GM18858 (cell line): Measurements from ENCODE around the gene SIGLEC10.
"Not testable (repeated sequence)": the region's sequence is repeated elsewhere in the genome, so short reads cannot be mapped to it uniquely, and the experiment has no call there.

Source experiments
- ATAC-seq: cut with Tn5 transposase; IDR thresholded peaks from one replicate; pipeline ENCODE4 v1.9.1; 2021; ENCODE audit not compliant: unreplicated experiment

SIGLEC10 gene

DNA sequence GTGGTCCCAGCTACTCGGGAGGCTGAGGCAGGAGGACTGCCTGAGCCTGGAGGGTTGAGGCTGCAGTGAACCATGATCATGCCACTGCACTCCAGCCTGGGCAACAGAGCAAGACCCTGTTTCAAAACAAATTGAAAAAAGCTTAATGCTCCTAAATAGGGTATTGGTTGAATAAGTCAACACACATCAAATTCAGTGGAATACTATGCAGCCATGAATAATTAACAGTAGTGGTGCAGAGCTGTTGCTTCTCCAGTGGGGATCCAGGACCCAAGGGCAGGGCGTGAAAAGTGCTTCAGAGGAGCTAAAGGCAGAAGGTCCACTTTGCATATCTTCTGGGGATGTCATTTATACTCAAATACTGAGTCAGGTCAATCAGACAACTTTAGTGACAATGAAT lies 22.6 kb upstream of the SIGLEC10 start:
- ATAC-seq = no peak

DNA sequence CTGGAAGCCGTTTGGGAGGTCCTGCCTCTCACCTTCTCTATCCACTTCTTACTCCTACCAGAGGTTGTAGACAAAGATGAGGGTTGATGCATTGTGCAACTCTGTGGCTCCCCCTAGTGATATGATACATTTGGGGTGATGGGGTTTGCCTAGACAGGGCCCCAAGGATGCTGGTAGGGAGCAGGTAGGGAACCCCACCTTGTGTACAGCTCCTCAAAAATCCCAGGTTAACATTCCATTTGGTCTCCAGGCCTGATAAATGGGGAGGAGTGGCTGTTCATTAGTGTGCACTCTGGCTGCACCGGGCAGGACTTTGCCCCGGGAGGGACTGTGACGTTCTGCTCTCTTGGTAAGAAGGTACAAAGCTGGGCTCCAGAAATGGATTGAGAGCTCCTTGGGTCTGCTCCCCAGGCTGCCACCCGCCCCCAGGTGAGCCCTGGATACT lies 21.6 kb upstream of the SIGLEC10 start:
- no peak for ATAC-seq

DNA sequence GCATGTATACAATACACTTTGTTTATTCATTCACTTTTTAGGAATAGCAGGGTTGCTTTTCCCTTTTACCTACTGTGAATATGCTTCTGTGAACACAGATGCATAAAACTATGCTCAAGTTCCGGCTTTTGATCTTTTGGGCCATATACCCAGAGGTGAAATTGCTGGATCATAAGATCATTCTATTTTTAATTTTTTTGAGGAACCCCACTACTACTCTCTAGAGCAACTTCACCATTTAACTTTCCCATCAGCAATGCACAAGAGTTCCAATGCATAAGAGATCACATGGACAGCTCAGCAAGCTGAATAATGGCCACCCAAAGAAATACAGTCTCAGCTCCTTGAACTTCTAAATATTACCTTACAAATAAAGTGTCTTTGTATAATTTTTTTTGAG lies 17.0 kb upstream of the SIGLEC10 start:
- ATAC-seq = no peak

DNA sequence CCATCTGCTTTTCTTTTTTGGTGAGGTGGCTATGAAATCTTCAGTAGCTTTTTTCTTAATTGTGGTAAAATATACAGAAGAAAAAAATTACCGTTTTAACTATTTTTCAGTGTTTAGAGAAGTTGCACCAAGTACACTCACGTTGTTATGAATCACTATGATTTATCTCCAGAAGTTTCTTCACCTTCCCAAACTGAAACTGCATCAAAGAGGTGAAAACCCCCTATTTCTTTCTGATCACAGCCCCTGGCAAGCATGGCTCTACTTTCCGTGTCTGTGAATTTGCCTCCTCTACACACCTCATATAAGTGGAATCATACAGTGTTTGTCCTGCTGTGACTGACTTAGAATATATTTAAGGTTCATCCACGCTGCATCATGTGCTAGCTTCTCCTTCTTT lies 15.6 kb upstream of the SIGLEC10 start:
- no peak for ATAC-seq

DNA sequence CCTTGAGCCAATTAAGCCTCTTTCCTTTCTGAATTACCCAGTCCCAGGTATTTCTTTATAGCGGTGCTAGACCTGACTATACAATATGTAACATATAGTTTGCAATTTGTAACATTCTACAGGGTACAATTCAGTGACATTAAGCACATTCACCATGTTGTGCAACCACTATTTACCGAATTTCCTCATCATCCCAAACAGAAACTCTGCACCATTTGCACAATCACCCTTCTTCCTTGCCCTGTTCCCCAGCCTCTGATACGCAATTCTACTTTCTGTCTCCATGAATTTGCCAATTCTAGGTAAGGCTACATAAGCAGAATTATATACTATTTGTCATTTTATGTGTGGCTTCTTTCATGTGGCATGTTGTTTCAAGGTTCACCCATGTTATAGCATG lies 13.7 kb upstream of the SIGLEC10 start:
- ATAC-seq = no peak

DNA sequence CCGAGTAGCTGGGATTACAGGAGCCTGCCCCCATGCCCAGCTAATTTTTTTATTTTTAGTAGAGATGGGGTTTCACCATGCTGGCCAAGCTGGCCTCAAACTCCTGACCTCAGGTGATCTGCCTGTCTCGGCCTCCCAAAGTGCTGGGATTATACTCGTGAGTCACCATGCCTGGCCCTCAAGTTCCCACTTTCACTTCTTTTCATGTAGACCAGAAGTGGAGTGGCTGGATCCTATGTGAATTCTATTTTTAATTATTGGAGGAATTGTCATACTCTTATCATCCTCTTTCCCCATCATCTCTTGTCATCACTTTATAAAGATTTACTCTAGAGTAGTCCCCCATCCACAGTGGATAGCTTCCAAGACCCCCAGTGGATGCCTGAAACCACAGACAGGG lies 12.8 kb upstream of the SIGLEC10 start:
- ATAC-seq = no peak

DNA sequence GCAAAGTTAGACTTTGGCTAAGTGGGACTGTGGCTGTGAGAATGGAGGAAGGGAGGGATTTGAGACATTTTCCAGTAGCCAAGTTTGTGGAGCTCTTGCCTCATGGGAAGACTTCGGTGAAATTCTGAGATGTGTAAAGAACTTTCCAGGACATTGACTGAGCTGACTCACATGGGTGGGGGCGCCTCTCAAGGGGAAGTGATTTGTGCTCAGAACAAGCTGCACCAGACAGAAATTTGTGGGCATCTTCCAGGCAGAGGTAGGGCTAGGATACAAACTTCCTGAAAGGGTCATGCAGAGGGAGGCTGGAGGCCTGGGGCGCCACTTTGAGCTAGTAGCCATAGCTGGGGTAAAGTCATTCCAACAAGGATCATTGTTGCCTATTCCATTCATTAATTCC lies 9.8 kb upstream of the SIGLEC10 start:
- ATAC-seq = no peak

DNA sequence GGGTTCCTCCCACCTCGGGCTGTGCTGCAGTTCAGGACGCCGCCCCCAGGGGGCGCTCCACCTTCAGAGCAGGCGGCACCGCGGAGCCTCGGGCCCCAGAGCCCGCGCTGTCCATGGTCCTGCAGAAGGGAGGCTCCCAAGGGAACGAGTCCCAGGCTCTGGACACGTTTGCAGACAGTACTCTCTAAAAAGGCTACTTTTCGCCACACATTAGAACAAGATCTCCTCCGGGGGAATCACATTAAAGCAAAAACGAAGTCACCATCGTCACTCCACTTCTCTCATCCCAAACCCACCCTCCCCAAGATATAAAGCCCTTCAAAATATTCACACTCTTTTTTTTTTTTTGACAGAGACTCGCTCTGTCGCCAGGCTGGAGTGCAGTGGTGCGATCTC lies 4.6 kb upstream of the SIGLEC10 start:
- ATAC-seq = no peak

DNA sequence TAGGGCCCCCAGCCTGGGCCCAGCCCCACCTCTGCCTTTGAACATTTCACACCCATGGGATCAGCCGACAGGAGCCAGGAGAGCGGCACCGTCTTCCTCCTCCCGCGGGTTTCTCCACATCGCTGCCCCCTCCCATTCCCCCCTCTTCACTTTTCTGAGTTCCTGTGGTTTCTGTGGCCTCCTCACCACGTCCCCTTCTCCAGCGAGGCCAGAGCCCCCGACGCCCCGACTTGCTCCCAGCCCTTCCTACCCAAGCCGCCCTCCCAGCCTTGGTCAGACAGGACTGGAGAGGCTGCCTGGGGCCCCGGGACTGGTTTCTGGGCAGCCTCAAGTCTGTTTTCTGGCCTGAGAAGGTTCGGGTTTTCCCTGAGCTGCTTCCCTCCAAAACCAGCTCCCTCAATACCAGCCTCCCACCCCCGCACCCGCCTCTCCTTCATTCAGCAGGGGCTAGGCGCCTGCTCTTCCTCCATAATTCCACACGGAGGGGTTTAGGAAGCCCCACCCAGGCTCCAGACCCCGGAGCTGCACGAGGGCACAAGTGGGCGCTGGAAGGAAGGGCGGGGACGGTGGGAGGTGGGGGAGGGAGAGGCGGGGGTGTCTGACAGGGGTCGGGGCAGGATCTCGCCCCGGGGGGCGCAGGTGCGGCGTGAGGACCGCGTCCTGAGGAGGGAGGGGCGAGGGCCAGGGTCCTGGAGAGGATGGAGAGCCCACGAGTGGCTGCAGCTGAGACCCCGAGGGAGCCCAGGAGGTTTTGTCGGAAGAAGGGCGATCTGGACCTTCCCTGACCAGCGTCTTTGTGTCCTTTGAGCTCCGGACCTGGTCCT lies 4.0 kb upstream of the SIGLEC10 start:
- no peak for ATAC-seq

DNA sequence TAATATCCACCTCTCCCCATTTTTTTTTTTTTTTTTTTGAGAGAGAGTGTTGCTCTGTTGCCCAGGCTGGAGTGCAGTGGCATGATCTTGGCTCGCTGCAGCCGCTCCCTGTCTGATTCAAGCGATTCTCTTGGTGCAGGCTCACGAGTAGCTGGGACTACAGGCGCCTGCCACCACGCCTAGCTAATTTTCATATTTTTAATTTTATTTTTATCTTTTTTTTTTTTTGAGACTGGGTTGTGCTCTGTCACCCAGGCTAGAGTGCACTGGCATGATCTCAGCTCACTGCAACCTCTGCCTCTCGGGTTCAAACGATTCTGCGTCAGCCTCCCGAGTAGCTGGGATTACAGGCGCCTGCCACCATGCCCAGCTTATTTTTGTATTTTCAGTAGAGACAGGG lies 3.1 kb upstream of the SIGLEC10 start:
- not testable (repeated sequence) for ATAC-seq

DNA sequence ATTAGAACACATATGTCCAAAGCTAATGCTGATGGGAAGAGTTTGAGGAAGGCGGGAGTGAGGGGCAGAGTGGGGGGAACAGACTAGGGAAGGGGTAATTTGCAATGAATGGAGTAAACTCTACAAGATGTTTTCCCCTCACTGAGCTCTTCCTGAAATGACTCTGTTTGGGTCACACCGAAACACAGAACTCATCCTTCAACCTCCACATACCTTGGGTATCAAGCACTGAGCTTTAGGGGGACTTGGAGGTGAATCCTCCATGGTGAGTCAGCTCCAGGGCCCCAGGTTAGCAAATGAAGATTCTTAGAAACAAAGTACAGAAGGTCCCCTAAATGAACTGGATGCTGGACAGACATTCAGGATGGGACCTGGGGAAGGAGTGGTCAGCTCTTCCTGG lies 1.3 kb upstream of the SIGLEC10 start:
- ATAC-seq = no peak

DNA sequence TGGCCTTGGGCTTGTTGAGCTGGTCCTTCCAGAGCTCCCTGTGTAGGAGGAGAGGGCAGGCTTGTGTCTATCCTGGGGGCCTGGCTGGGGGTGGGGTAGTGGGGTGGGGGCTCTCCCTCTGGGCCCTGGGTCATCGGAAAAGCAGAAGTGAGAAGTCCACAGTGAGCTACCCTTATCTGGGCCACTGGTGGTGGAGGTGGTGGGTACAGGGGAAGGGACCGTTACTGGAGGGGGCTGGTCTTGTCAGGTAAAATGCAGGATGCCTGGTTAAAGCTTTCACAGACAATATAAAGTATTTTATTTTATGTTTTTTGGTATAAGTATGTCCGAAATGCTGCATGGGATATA lies 342 bp upstream of the SIGLEC10 start:
- ATAC-seq = no peak

DNA sequence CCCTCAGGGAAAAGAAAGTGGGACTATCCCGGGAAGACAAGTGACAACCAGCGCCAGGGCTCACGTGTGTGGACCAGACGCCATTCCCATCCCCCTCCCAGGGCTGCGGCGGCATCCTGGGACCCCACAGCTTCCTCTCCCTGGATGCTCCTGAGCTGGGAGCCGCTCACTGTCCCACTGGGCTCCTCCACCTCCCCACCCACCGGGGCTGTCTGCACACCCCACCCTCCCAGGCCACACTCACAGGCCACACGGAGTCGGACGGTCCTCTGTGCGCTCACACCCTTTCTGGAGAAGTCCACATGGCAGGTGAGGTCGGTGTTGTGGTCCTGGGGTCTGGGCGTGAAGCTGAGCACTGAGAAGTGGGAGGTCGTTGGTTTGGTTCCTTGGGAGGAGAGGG lies 1.0 kb downstream of the SIGLEC10 start:
- ATAC-seq = not testable (repeated sequence)

DNA sequence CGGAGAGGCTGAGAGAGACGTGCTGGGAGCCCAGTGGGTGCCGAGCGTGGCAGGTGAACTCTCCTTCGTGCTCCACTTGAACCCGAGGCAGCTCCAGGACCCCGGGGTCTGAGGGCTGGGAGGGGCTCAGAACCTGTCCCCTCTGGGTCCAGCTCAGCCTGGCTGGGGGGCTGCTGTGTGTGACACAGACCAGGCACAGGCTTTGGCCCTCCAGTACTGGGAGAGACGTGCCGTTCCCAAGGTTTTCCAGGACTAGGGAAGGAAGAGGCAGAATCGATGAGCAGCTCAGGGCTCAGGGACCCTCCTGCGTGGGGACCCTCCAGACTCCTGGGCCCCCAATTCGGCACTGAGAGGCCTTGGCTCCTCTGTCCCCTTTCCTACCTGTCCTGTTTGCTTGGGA lies 2.3 kb downstream of the SIGLEC10 start:
- no peak for ATAC-seq

DNA sequence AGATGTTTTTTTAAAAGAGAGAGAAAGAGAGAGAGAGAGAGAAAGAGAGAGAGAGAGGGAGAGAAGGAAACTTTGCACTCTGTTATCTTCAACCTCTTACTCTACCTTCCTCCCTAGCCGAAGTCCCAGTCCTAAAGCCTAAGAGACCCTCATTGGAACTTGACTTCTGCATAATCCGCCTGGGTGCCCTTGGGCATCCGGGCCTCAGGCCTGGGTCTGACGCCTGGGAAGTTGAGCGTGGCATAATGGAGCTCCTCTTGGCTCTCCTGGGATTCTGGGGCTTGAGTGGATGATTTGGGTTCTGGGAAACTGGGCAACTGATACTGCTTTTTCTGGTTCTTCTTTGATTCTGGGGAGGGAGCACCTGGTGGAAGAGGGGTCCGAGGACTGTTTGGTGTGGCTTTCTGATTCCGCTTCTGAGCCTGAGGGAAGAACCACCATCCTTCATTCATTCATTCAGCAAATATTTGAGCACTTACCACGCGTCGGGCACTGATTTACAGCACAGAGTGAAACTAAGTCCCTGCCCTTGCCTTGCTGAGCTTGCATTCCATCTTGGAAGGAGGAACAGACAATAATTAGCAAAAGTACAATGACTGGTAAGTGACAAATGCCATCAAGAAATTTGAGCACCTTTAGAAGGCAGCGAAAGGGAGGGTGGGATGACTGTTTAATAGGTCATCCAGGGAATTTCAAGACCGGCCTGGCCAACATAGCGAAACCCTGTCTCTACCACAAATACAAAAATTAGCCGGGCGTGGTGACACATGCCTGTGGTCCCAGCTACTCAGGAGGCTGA lies 6.3 kb downstream of the SIGLEC10 start:
- no peak for ATAC-seq

DNA sequence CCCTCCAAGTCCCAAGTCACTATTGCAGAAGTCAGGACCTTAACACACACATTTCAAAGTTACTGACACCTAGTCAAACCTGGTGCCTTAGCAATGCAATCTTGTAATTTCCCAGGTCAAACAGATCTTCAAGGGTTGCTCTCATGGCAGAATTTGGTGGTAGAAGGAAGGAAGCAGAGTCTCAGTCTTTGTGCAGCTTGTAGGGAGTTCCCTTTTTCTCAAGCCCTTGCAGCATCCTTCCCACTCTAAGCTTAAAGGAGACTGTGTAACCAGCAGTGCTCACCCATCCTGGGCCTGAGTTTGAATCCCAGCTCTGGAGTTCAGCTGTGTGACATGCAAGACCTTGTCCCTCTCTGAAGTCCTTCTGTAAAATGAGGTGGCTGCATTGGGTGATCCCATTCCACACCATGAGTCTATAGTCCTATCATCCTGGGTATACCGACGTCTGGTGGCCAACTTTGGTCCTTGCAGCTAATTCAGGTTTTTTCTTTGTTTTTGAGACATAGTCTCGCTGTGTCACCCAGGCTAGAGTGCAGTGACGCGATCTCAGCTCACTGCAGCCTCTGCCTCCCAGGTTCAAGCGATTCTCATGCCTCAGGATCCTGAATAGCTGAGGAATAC lies 9.8 kb downstream of the SIGLEC10 start:
- ATAC-seq = no peak

DNA sequence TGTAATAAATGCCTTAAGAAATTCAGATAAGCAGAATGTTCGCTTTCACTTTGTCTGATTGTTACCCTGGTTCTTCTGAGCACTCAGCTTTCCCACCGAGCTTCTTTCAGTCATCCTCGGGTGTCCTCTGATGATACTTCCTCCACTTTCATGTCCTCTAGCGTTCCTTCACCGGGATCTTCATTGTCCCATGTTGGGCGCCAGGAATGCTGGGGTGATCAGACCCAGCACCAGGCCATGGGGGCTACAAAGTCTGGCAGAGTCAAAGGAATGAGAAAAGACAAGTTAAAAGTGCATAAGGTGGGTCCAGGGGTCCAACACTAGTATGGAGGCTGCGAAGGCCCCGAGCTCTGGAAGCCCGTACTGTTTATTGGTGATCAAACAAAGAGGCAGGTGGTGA lies 15.3 kb downstream of the SIGLEC10 start:
- ATAC-seq = no peak

DNA sequence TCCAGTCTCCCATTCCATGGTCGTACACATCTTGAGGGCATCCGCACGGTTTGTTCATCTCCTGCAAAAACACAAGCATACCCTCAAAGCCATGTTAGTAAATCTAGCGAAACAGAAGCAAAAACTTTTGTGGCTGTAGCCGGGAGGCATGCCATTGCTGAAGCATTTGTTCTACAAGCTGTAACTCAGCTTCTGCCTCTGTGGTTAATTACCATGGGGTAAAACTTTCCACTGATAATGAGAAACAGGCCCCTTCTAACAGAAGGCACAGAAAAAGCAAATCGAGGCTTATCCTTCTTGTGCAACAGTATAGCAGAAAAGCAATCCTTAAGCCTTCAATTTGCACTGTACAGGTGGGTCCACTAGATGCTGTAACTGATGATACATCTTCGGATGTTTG lies 17.5 kb downstream of the SIGLEC10 start:
- not testable (repeated sequence) for ATAC-seq

DNA sequence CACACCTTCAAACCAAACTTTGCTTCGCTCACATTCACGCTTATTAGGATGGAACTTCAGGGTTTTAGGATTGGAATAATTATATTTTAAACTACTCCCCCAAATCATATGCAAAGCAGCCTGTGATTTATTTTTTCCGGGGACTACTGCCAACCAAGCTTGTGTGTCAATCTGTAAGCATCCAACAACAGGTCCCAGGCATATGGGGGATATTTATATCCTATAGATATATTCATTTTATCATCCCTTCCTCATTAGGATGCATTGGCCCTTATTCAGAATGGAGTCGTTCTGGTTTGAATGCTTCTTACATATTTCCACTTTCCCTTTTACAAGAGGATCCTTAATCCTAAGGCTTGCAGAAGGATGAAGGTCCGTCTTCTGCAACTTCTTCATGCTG lies 18.2 kb downstream of the SIGLEC10 start:
- ATAC-seq = no peak

DNA sequence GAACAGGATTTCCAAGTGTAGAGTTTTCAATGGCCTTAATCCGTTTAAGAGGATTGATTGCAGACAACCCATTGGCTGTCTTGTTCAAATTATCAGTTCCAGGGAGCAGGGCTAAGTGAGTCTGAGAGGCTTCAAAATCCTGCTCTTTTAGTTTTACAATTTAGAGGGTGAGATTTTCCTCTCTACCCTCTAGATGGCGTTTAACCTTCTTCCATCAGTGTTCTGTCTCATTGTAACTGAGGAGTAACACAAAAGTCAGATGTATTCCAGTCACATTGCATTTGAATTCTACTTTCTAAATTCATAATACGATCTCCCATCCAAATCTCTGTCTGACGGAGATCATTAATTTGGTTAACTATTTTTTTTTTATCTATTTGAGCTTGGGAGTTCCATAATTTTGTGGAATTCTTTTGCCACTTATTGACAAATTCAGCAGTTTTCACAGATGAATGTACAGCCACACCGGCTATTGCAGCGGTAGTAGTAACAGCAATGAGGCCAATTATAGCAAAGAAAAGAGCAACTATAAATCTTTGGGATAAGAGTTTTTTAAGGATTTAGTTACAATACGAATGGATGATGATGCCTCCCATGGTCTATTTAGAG lies 19.2 kb downstream of the SIGLEC10 start:
- no peak for ATAC-seq

DNA sequence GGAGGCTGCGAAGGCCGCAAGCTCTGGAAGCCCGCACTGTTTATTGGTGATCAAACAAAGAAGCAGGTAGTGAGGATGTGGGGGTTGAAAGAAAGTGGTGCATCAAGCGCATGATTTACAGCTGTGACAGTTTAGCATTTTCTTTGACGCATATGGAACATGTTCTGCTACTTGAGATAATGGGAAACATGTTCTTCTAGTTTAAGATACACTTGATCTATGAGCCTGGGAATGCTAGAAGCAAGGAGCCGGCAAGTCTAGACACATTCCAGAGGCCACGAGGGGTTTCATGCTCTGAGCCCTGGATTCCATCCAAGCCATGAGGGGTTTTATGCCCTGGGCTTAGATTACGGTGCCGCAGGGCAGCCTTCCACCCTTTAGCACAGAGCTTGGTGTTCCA lies 20.0 kb downstream of the SIGLEC10 start:
- not testable (repeated sequence) for ATAC-seq

DNA sequence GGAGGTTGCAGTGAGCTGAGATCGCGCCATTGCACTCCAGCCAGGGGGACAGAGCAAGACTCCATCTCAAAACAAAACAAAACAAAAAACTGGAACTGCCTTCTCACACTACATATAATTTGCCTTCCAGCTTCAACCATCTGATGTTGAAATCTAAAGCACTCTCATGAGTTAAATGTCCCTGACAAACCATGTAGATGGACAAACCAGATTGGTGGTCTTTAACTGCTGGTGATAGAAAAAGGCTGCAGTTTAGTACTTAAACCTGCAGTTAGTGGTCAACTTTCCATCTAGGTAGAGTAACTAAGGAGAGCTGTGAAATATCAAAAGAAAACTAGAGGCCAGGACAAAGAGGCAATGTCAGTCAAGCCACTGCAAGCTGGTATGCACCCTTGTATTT lies 21.3 kb downstream of the SIGLEC10 start:
- ATAC-seq = no peak
